HEK293 (cell line): Measurements from ENCODE around the gene KRTAP10-5.

ENCODE experiments used
- CTCF ChIA-PET: fragments of 350-600 bp; formaldehyde crosslinking; extraction: SDS; loops from one replicate; lab custom pipeline; 2021; ENCODE audit warnings: antibody characterized with exemption; lab: Yijun Ruan, JAX
- POLR2A ChIA-PET: fragments of 300-600 bp; formaldehyde crosslinking; extraction: SDS; loops from one replicate; lab custom pipeline; 2020; ENCODE audit warnings: antibody characterized with exemption, inconsistent platforms; lab: Yijun Ruan, JAX
- H3K27ac ChIP-seq: fragments of 200-500 bp; sonication (Bioruptor generic); 2 replicates; pipeline ENCODE4 v1.5.1; 2014; ENCODE audit warnings: low read depth, low read length, control low read depth, inconsistent platforms; ENCODE audit errors: extremely low read depth
- H3K36me3 ChIP-seq, 2 experiments: fragments of 200-500 bp in 1 of 2; sonication (Bioruptor generic) in 1 of 2; 1 replicate in 1 of 2; 2 replicates in 1 of 2; pipeline ENCODE4 v1.5.1; 2014 to 2017; ENCODE audit warnings: inconsistent platforms in 2 of 2, low read length in 2 of 2; ENCODE audit not compliant: control insufficient read depth in 2 of 2, insufficient read depth in 1 of 2
- H3K4me1 ChIP-seq: fragments of 200-500 bp; sonication (Bioruptor generic); 2 replicates; pipeline ENCODE4 v1.5.1; 2014; ENCODE audit warnings: mild to moderate bottlenecking, low read length, inconsistent platforms; ENCODE audit not compliant: control insufficient read depth, insufficient read depth
- H3K4me3 ChIP-seq: 2 replicates; pipeline ENCODE4 v1.5.1; 2011; ENCODE audit warnings: low read depth, mild to moderate bottlenecking, control low read depth, low read length, moderate library complexity
- H3K9me3 ChIP-seq: fragments of 200-500 bp; sonication (Bioruptor generic); 2 replicates; pipeline ENCODE4 v1.5.1; 2014; ENCODE audit warnings: low read depth, low read length, inconsistent platforms; ENCODE audit not compliant: control insufficient read depth, insufficient read depth
- INSM2 ChIP-seq: fragments of 450-650 bp; formaldehyde crosslinking; IDR thresholded peaks from 2 replicates; pipeline ENCODE4 v1.5.1; 2016; ENCODE audit warnings: missing biosample characterization, missing genetic modification characterization
- OVOL3 ChIP-seq: fragments of 450-650 bp; formaldehyde crosslinking; IDR thresholded peaks from 2 replicates; pipeline ENCODE4 v1.5.1; 2016; ENCODE audit warnings: missing biosample characterization, missing genetic modification characterization
- SALL2 ChIP-seq: fragments of 450-650 bp; formaldehyde crosslinking; IDR thresholded peaks from 2 replicates; pipeline ENCODE4 v1.5.0; 2017; ENCODE audit warnings: missing biosample characterization, mild to moderate bottlenecking, missing genetic modification characterization, borderline replicate concordance
- SETDB1 ChIP-seq: IDR thresholded peaks from one replicate; pipeline ENCODE4 v1.6.1; 2017; ENCODE audit warnings: mild to moderate bottlenecking, low read length, moderate library complexity, mixed read lengths; ENCODE audit not compliant: insufficient read length
- WT1 ChIP-seq: fragments of 450-650 bp; formaldehyde crosslinking; IDR thresholded peaks from 2 replicates; pipeline ENCODE4 v1.5.1; 2016; ENCODE audit warnings: missing biosample characterization, missing genetic modification characterization
- ZBTB1 ChIP-seq: fragments of 450-650 bp; formaldehyde crosslinking; IDR thresholded peaks from 2 replicates; pipeline ENCODE4 v1.5.1; 2016; ENCODE audit warnings: missing biosample characterization, missing genetic modification characterization
- ZFP69B ChIP-seq: fragments of 450-650 bp; formaldehyde crosslinking; IDR thresholded peaks from 2 replicates; pipeline ENCODE4 v1.5.1; 2016; ENCODE audit warnings: missing biosample characterization, missing genetic modification characterization
- ZNF148 ChIP-seq: fragments of 450-650 bp; formaldehyde crosslinking; IDR thresholded peaks from 2 replicates; pipeline ENCODE4 v1.5.0; 2017; ENCODE audit warnings: missing biosample characterization, missing genetic modification characterization, borderline replicate concordance
- ZNF19 ChIP-seq: fragments of 450-650 bp; formaldehyde crosslinking; IDR thresholded peaks from 2 replicates; pipeline ENCODE4; 2016; ENCODE audit warnings: missing biosample characterization, missing genetic modification characterization, low read depth
- ZNF221 ChIP-seq: fragments of 450-650 bp; formaldehyde crosslinking; IDR thresholded peaks from 2 replicates; pipeline ENCODE4 v1.5.1; 2017; ENCODE audit warnings: missing biosample characterization, missing genetic modification characterization, borderline replicate concordance
- ZNF292 ChIP-seq: fragments of 450-650 bp; formaldehyde crosslinking; IDR thresholded peaks from 2 replicates; pipeline ENCODE4 v1.5.1; 2016; ENCODE audit warnings: low read depth, missing biosample characterization, missing genetic modification characterization, borderline replicate concordance
- ZNF354C ChIP-seq: fragments of 450-650 bp; formaldehyde crosslinking; IDR thresholded peaks from 2 replicates; pipeline ENCODE4 v1.5.1; 2016; ENCODE audit warnings: missing biosample characterization, missing genetic modification characterization, low read depth, borderline replicate concordance
- ZNF530 ChIP-seq: fragments of 450-650 bp; formaldehyde crosslinking; IDR thresholded peaks from 2 replicates; pipeline ENCODE4 v1.5.1; 2016; ENCODE audit warnings: low read depth, missing biosample characterization, missing genetic modification characterization
- ZNF548 ChIP-seq: fragments of 450-650 bp; formaldehyde crosslinking; IDR thresholded peaks from 2 replicates; pipeline ENCODE4 v1.5.1; 2016; ENCODE audit warnings: missing biosample characterization, missing genetic modification characterization
- ZNF585B ChIP-seq: fragments of 450-650 bp; formaldehyde crosslinking; IDR thresholded peaks from 2 replicates; pipeline ENCODE4 v1.5.1; 2016; ENCODE audit warnings: missing biosample characterization, missing genetic modification characterization
- ZNF600 ChIP-seq: fragments of 450-650 bp; formaldehyde crosslinking; IDR thresholded peaks from 2 replicates; pipeline ENCODE4 v1.5.1; 2016; ENCODE audit warnings: missing biosample characterization, missing genetic modification characterization
- ZNF623 ChIP-seq: fragments of 450-650 bp; formaldehyde crosslinking; IDR thresholded peaks from 2 replicates; pipeline ENCODE4 v1.5.1; 2016; ENCODE audit warnings: missing biosample characterization, missing genetic modification characterization
- ZNF624 ChIP-seq: fragments of 450-650 bp; formaldehyde crosslinking; IDR thresholded peaks from 2 replicates; pipeline ENCODE4 v1.5.1; 2017; ENCODE audit warnings: missing biosample characterization, missing genetic modification characterization
- ZNF777 ChIP-seq: fragments of 450-650 bp; formaldehyde crosslinking; IDR thresholded peaks from 2 replicates; pipeline ENCODE4 v1.5.1; 2017; ENCODE audit warnings: missing biosample characterization, missing genetic modification characterization, borderline replicate concordance
- ZSCAN23 ChIP-seq: fragments of 450-650 bp; formaldehyde crosslinking; IDR thresholded peaks from 2 replicates; pipeline ENCODE4 v1.5.1; 2016; ENCODE audit warnings: missing biosample characterization, missing genetic modification characterization
- TF ChIP-seq, protein P1 (sequence below): fragments of 450-650 bp; formaldehyde crosslinking; IDR thresholded peaks from 2 replicates; pipeline ENCODE4; 2016; ENCODE audit warnings: missing biosample characterization, missing genetic modification characterization

KRTAP10-5 gene

GRCh38 chr21:44618909-44619308 lies 38.5 kb upstream of the KRTAP10-5 start:
- Histone ChIP-seq H3K4me1 (no peaks in the 10 kb centered on the region), H3K9me3 (no peaks in the 10 kb centered on the region), H3K36me3 (no peaks in the 10 kb centered on the region), H3K4me3 (no peak overlapping the region), H3K27ac (no peak overlapping the region)
- ChIA-PET POLR2A (no interaction called here), CTCF (interaction anchor here (0.6 kb wide), 1 partner anchor 682 kb away, joined by 3 read pairs; no protein-coding TSS in a partner anchor)
- TF ChIP-seq SALL2 (tag by site-specific recombination): no peak
- no peak for TF ChIP-seq ZNF530
- TF ChIP-seq ZNF19 (tag by site-specific recombination): no peak
- no peak for TF ChIP-seq ZNF624 (tag by site-specific recombination)

DNA sequence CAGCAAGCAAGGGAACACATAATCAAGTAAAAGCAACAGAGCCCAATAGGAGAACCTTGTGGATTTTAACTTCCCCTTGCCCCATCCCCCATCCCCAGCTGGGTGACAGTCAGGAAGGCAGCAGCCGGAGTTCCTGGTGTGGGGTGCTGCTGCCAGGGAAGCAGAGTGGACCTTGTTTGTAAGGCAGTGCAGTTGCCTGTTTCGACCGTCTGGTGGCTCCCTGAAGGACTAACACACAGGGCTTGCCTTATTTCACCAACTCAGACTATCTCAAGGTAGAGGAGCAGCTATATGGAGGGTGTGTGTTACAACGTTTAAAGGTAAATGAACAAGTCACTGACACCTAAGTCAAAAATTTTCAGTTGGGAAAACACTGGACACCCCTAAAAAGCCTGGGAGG lies 38.1 kb upstream of the KRTAP10-5 start:
- Histone ChIP-seq H3K4me1 (no peaks in the 10 kb centered on the region), H3K4me3 (no peak overlapping the region), H3K27ac (no peak overlapping the region), H3K9me3 (no peaks in the 10 kb centered on the region), H3K36me3 (no peaks in the 10 kb centered on the region)
- ChIA-PET POLR2A (no interaction called here), CTCF (interaction anchor here (0.6 kb wide), 1 partner anchor 683 kb away, joined by 3 read pairs; no protein-coding TSS in a partner anchor)
- TF ChIP-seq WT1 (tag by site-specific recombination): no peak
- no peak for TF ChIP-seq ZBTB1 (tag by site-specific recombination)
- TF ChIP-seq ZNF548 (tag by site-specific recombination): no peak
- no peak for TF ChIP-seq ZNF354C (tag by site-specific recombination)
- no peak for TF ChIP-seq ZNF148 (tag by site-specific recombination)
- TF ChIP-seq ZNF623: no peak
- no peak for TF ChIP-seq ZSCAN23 (tag by site-specific recombination)
- no peak for TF ChIP-seq ZNF292 (tag by site-specific recombination)
- TF ChIP-seq, protein P1, sequence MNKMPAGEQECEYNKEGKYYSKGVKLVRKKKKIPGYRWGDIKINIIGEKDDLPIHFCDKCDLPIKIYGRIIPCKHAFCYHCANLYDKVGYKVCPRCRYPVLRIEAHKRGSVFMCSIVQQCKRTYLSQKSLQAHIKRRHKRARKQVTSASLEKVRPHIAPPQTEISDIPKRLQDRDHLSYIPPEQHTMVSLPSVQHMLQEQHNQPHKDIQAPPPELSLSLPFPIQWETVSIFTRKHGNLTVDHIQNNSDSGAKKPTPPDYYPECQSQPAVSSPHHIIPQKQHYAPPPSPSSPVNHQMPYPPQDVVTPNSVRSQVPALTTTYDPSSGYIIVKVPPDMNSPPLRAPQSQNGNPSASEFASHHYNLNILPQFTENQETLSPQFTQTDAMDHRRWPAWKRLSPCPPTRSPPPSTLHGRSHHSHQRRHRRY (tag by site-specific recombination): no peak
- TF ChIP-seq ZNF777 (tag by site-specific recombination): no peak
- no peak for TF ChIP-seq OVOL3 (tag by site-specific recombination)
- TF ChIP-seq ZNF221: no peak
- no peak for TF ChIP-seq SETDB1
- TF ChIP-seq ZNF600: no peak
- no peak for TF ChIP-seq INSM2 (tag by site-specific recombination)
- TF ChIP-seq ZNF585B (tag by site-specific recombination): no peak
- TF ChIP-seq ZFP69B: no peak
